AG10803 (cell line): ENCODE measurements around the gene ESRRA.
A peak's percentile ranks its signal among the peaks of the same experiment; 100 is the strongest.
"Not testable (repeated sequence)": the region's sequence is repeated elsewhere in the genome, so short reads cannot be mapped to it uniquely, and the experiment has no call there.

Experiments
- DNase-seq: peaks from one replicate; pipeline ENCODE4 v3.0.0; 2010; ENCODE audit warnings: low read depth
- H3K4me3 ChIP-seq: 2 replicates; pipeline ENCODE4 v1.5.1; 2011; ENCODE audit warnings: mild to moderate bottlenecking, low read length, control low read depth
- CTCF ChIP-seq: conservative IDR thresholded peaks from 2 replicates; pipeline ENCODE4 v1.5.1; 2011; ENCODE audit warnings: mild to moderate bottlenecking, low read length, control low read depth, inconsistent platforms

ESRRA gene

GRCh38 chr11:64312947-64313346, 7.6 kb downstream of the ESRRA start:
- TF ChIP-seq CTCF = no peak
- no peak overlapping the region for H3K4me3 ChIP-seq

GRCh38 chr11:64313491-64314145, 8.3 kb downstream of the ESRRA start:
- H3K4me3 ChIP-seq = peak overlapping the region; percentile 33
- peak; percentile 56 for DNase-seq
- TF ChIP-seq CTCF = no peak

More at GRCh38 chr11:64312947-64313346, 7.6 kb downstream of the ESRRA start:
- DNase-seq = no peak

- peak; percentile 27 for TF ChIP-seq CTCF
- no peak for DNase-seq
- H3K4me3 ChIP-seq = peak overlapping the region; percentile 33
These were observed 9.0 kb downstream of the ESRRA start for GRCh38 chr11:64314146-64314804.

GRCh38 chr11:64314805-64315561, 9.7 kb downstream of the ESRRA start:
- TF ChIP-seq CTCF = no peak
- DNase-seq = no peak
- H3K4me3 ChIP-seq = no peak overlapping the region

GRCh38 chr11:64315667-64316526, 10.6 kb downstream of the ESRRA start:
- not testable (repeated sequence) for H3K4me3 ChIP-seq, DNase-seq

- peak overlapping the region; percentile 94 for H3K4me3 ChIP-seq
- no peak for DNase-seq
- TF ChIP-seq CTCF = no peak
These were observed 11.5 kb downstream of the ESRRA start for GRCh38 chr11:64316672-64317324.
